Loucy (cell line): ENCODE results near the gene PANK2.

Source experiments
- H2AFZ ChIP-seq: fragments of 200-600 bp; sonication (generic); 2 replicates; pipeline ENCODE4 v1.6.0; 2016; ENCODE audit warnings: antibody characterized with exemption, mild to moderate bottlenecking, low read length, moderate library complexity
- H3F3A ChIP-seq: fragments of 200-600 bp; 2 replicates; pipeline ENCODE4 v1.6.0; 2016; ENCODE audit warnings: antibody characterized with exemption, low read depth, mild to moderate bottlenecking
- H3K27me3 ChIP-seq: fragments of 200-600 bp; sonication (generic); 2 replicates; pipeline ENCODE4 v1.6.1; 2014; ENCODE audit warnings: low read length, mild to moderate bottlenecking; ENCODE audit not compliant: insufficient read depth, poor library complexity, severe bottlenecking
- H3K36me3 ChIP-seq: fragments of 200-600 bp; sonication (generic); 2 replicates; pipeline ENCODE4 v1.6.1; 2016; ENCODE audit warnings: low read length; ENCODE audit not compliant: insufficient read depth
- H3K4me1 ChIP-seq: fragments of 200-600 bp; sonication (generic); 2 replicates; pipeline ENCODE4 v1.5.1; 2014; ENCODE audit warnings: low read length, mild to moderate bottlenecking; ENCODE audit not compliant: insufficient read depth, poor library complexity, severe bottlenecking
- H3K4me2 ChIP-seq: fragments of 200-600 bp; sonication (generic); 2 replicates; pipeline ENCODE4 v1.6.0; 2014; ENCODE audit warnings: antibody characterized with exemption, low read length, low read depth, mild to moderate bottlenecking; ENCODE audit not compliant: poor library complexity, severe bottlenecking
- H3K4me3 ChIP-seq: fragments of 200-600 bp; sonication (generic); 2 replicates; pipeline ENCODE4 v1.5.1; 2014; ENCODE audit warnings: low read length, mild to moderate bottlenecking, mixed read lengths; ENCODE audit not compliant: poor library complexity, severe bottlenecking
- H3K79me2 ChIP-seq: fragments of 200-600 bp; sonication (generic); 2 replicates; pipeline ENCODE4 v1.6.1; 2014; ENCODE audit warnings: low read length; ENCODE audit not compliant: insufficient read depth
- H3K9ac ChIP-seq: fragments of 200-600 bp; sonication (generic); 2 replicates; pipeline ENCODE4 v1.6.0; 2014; ENCODE audit warnings: mild to moderate bottlenecking, low read depth, low read length, moderate library complexity; ENCODE audit not compliant: poor library complexity, severe bottlenecking
- H3K9me2 ChIP-seq: fragments of 200-600 bp; sonication (generic); replicated peaks from 2 replicates; pipeline ENCODE4 v1.6.1; 2016; ENCODE audit warnings: low read depth, low read length, mixed read lengths
- H3K9me3 ChIP-seq: fragments of 200-600 bp; sonication (generic); 2 replicates; pipeline ENCODE4 v1.6.1; 2014; ENCODE audit warnings: mild to moderate bottlenecking, antibody characterized with exemption, low read length, low read depth; ENCODE audit not compliant: insufficient read depth
- H4K20me1 ChIP-seq: fragments of 200-600 bp; sonication (generic); 2 replicates; pipeline ENCODE4 v1.6.0; 2014; ENCODE audit warnings: antibody characterized with exemption, low read length, mild to moderate bottlenecking; ENCODE audit not compliant: insufficient read depth, poor library complexity, severe bottlenecking
- EZH2phosphoT487 ChIP-seq: fragments of 200-600 bp; IDR thresholded peaks from 2 replicates; pipeline ENCODE4 v1.6.1; 2018; ENCODE audit warnings: antibody characterized with exemption, mild to moderate bottlenecking, moderate library complexity, borderline replicate concordance
- TF ChIP-seq, protein P1 (sequence below): fragments of 200-600 bp; sonication (generic); conservative IDR thresholded peaks from 2 replicates; pipeline ENCODE4 v1.5.1; 2014; ENCODE audit warnings: mild to moderate bottlenecking, antibody characterized with exemption, low read length

PANK2 gene

GRCh38 chr20:3916364-3916763 lies 27.2 kb downstream of the PANK2 start:
- Histone ChIP-seq H3F3A (no peaks in the 10 kb centered on the region), H3K27me3 (no peaks in the 10 kb centered on the region), H3K9me3 (no peaks in the 10 kb centered on the region), H3K79me2 (peaks cover 80% of the 10 kb centered on the region), H3K9me2 (no peaks in the 10 kb centered on the region), H3K4me3 (no peak overlapping the region), H3K36me3 (peaks cover 93% of the 10 kb centered on the region), H3K4me2 (no peak overlapping the region), H3K9ac (no peak overlapping the region), H4K20me1 (peaks cover 50% of the 10 kb centered on the region), H2AFZ (no peak overlapping the region), H3K4me1 (no peaks in the 10 kb centered on the region)
- TF ChIP-seq EZH2phosphoT487 = no peak
- TF ChIP-seq, protein P1, sequence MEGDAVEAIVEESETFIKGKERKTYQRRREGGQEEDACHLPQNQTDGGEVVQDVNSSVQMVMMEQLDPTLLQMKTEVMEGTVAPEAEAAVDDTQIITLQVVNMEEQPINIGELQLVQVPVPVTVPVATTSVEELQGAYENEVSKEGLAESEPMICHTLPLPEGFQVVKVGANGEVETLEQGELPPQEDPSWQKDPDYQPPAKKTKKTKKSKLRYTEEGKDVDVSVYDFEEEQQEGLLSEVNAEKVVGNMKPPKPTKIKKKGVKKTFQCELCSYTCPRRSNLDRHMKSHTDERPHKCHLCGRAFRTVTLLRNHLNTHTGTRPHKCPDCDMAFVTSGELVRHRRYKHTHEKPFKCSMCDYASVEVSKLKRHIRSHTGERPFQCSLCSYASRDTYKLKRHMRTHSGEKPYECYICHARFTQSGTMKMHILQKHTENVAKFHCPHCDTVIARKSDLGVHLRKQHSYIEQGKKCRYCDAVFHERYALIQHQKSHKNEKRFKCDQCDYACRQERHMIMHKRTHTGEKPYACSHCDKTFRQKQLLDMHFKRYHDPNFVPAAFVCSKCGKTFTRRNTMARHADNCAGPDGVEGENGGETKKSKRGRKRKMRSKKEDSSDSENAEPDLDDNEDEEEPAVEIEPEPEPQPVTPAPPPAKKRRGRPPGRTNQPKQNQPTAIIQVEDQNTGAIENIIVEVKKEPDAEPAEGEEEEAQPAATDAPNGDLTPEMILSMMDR = no peak

DNA sequence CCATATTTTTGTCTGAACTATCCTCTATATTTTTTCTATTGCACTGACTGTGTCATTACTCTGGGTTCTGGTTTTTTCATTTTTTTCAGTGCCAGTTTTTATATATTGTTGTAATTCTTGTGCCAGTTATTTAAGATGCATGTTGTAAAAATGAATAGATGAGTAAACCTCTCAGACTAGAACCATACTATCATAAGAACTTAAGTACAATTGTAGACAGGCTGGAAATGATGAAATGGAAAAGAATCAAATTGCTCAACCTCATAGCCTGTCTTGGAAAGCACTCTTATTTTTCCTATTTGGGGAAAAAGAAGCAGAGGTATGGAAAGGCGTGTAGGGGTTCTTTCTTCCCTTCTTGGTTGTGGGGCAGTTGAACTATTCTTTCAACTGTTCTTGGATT lies 30.2 kb downstream of the PANK2 start:
- Histone ChIP-seq H3F3A (no peaks in the 10 kb centered on the region), H3K9me3 (no peaks in the 10 kb centered on the region), H3K9me2 (no peaks in the 10 kb centered on the region), H4K20me1 (peaks cover 56% of the 10 kb centered on the region), H3K79me2 (peaks cover 73% of the 10 kb centered on the region), H3K36me3 (peaks cover 96% of the 10 kb centered on the region), H3K27me3 (no peaks in the 10 kb centered on the region), H2AFZ (no peak overlapping the region), H3K4me1 (no peaks in the 10 kb centered on the region), H3K4me2 (no peak overlapping the region), H3K9ac (no peak overlapping the region), H3K4me3 (no peak overlapping the region)
- TF ChIP-seq EZH2phosphoT487 = no peak
- TF ChIP-seq, protein P1 = no peak

GRCh38 chr20:3922223-3922982 lies 33.2 kb downstream of the PANK2 start:
- Histone ChIP-seq H4K20me1 (peaks cover 34% of the 10 kb centered on the region), H3K4me1 (no peaks in the 10 kb centered on the region), H3K9me3 (no peaks in the 10 kb centered on the region), H3K27me3 (no peaks in the 10 kb centered on the region), H2AFZ (no peak overlapping the region), H3K4me3 (no peak overlapping the region), H3K9ac (no peak overlapping the region), H3K79me2 (peaks cover 43% of the 10 kb centered on the region), H3F3A (peaks cover 5% of the 10 kb centered on the region; the same call in 1 of the 2 replicates), H3K4me2 (no peak overlapping the region), H3K9me2 (no peaks in the 10 kb centered on the region), H3K36me3 (peaks cover 79% of the 10 kb centered on the region)
- TF ChIP-seq, protein P1 = no peak
- no peak for TF ChIP-seq EZH2phosphoT487
